Measurements from ENCODE around the gene KIAA0825.

The KIAA0825 gene

DNA sequence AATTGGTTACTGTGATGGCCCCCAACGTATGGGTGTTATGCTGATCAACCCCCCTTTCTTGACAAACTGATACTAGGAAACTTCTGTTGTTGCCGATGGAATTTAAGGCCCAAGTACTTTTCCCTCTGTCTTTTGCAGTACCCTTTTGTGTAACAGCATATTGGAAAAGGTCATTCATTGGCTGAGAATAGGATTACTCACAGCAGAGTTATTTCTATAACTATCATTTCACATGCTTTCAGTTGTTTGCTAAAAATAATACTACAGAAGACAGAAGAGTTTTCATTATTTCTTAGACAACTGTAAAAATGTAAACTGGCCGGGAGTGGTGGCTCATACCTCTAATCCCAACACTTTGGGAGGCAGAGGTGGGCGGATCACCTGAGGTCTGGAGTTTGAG, 329.5 kb downstream of the KIAA0825 start:
- DNase-seq, result no peak

DNA sequence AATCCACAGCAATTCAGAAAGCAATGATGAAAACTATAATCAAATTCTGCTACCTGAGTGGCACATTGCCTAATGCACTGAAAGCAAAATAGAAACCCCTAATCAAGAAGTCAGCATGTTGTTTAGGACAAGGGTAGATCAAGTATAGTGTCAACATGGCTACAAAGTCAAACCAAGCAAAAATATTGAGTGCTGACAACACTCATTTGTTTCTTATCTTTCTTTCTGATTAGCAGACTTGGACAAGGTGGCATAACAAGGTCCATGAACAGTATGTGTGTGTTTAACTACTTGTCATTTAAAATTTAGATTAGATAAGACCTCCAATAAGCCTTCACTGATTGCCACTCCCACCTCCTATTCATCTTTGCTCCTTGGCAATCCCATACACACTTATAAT, 332.4 kb downstream of the KIAA0825 start:
- DNase-seq, result no peak

DNA sequence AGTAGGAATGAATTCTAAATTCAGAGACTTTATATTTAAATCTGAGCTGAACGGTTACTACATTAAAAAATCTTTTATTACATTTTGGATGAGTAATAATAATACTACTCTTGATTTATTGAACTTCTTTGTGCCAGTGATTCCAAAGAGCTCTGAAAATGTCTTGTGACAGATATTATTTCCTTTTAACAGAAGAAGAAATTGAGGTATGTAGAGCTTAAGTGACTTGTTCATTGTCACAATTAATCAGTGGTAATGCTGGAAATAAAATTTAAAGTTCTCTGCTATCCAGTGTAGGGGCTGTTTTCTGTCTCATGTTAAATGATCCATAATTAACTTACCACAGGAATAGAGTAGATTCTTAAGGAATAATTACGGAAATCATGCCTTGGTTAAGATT, 335.3 kb downstream of the KIAA0825 start:
- DNase-seq, result no peak

DNA sequence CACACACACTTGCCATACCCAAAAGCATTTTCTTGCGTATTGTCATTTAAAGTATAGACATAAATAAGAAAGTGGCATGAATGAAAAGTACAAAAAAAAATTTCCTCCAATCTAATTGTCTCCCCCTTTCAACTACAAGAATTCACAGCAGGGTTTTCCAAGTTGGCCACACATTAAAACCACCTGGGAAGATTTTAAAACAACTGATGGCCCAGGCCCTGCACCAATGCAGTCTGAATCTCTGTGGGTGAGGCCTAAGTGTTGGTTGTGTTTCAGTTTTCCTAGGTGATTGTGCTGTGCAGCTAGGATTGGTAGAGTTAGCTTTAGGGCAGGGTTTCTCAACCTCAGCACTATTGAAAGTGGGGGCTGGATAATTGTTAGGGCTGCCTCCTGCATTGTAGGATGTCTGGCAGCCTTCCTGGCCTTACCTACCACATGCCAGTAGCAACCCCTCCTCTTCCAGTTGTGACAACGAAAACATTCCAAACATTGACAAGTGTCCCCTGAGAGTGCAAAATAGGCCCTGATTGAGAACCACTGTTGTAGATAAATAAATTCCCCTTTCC, 337.1 kb downstream of the KIAA0825 start:
- no peak for DNase-seq

DNA sequence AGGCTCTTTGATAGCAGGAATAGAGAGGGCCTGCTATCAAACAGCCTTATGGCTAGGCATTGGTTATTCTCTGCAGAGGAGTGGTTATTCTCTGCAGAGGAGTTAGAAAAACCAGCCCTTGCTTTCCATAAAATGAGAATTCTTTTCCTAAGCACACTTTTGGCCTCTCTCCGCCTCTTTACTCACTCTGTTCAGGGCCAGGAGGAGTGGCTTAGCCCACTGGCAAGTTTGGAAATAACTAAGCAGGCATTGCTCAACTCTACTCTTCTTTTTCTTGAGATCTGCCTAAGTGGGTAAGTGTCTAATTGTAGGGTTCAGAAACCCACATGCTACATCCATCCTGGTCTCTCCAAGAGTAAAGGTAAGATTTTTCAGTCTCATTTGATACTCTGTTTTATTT, 341.7 kb downstream of the KIAA0825 start:
- DNase-seq, result no peak

DNA sequence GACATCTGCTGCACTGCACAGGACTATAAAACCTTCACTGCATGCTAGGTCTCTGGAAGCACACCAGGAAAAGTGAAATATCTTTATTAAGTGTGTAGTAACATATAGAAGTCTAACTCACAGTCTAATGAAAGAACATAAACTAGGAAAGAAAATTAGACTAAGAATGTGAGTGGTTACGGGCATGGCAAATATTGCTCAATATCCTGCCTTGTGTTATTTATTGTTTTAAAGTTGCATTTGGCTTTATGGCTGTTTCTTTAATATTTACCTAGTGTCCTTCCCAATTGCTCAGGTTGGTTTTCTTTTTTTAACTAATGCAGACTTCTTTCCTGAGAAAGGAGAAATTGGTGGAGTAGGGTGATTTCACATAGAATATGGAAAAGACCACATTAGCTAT, 342.4 kb downstream of the KIAA0825 start:
- DNase-seq, result no peak

DNA sequence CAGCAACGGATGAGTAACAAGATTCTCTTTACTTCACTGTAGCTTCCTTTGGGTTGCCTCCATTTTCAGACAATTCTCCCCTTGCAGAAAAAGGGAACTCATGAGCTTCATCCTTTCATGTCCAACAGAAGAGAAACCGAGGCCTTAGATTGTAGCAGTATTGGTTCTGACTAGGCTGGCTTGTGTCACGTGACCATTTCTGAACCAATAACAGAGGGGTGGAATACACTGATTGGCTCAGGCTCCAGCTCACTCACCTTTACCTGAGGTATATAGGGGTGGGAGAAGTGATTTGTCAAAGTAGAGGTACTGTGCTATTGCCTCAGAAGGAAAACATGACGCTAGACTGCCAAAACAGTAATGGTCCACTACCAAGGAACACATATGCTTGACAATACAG, 343.7 kb downstream of the KIAA0825 start:
- DNase-seq, result no peak

DNA sequence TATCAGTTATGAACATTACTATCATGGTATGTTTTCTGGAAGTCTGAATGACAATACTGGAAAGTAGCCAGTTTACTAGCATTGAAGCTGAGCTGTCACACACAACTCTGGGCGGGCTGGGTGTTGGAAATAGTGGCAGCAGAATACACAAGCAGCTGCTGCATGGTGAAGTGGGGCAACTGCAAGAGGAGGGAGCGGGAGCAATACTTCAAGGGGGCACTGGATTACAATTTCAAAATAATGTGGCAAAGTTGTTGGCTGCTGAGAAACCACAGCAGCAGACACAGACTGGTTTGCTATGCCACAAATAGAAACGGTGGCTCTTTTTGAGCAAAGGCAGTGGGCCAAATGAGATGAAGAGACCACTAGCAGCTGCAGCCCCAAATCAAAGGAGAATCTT, 350.2 kb downstream of the KIAA0825 start:
- DNase-seq, result no peak

DNA sequence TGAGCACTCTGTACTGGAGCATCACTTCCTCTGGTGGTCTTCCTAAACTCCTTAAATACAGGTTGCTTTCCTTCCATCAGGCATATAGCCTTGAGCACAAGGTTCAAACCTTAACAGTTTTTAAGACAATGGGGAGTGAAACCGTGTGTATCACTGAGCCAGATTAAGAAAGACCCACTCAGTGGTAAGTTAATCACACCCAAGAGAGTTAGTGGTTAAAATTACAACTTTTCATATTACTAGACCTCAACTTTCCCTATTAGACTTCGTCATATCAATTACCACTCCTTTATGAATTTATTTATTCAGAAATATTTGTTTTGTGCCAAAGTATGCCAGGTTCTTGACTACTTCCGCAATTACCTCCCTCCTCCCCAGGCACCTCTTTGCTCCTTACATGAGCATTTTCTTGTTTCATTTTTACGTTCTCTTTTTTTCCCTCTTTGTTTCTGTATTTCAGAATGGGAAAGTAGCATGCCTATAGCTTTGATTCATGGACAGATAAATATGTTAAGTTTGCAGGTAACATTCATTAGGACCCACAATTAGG, 351.0 kb downstream of the KIAA0825 start:
- no peak for DNase-seq

DNA sequence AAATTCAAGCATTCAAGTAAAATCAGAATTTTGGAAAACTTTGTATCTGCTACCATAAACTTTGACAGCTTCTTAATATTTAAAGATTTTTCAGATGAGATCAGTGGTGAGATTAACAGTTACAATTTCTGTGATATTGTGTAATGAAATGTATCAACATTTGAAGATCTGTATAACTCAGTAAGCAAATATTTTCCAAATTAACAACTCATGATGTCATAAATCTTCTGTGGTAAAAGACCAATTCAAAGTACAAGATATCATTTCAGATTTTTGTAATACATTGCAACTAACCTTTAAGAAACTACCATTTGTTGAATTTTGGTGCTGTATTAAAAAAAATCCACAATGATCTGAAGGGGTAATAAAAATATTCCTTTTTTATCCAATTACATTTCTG, 352.2 kb downstream of the KIAA0825 start:
- no peak for DNase-seq

DNA sequence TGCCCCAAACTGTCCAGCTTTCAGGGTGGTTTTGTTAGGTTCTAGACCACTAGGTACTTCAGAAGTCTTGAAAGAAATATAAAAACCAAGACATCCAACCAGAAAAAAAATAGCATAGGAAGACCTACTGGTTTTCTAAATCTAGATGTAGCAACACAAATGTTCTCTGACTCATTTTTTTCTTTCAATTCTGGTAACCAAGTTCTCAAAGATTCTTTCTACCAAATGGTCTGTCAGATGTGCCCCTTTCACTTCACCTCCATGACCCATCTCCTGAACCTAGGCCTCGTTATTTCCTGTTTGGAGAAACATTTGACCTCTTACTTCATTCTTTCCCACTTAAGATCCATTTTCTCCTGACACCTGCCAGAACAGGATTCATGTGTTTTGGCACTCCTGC, 355.3 kb downstream of the KIAA0825 start:
- DNase-seq, result no peak

DNA sequence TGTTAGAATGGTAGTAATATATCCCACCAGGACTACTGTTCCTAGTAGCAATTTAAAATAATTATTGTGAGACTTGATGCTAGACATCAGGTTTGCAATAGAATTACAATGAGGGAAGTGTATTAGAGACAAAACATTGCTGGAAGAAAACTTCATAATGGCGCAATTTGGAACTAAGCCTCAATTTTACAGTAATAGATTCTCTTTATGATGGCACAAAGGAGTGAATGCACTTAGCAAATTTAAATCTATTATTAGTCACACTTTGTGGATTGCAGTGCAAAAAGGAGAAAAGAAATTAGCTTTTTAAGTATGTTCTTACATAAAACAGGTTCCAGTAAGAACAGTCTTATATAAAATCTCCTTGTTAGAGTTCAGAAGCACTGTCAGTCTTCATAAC, 358.3 kb downstream of the KIAA0825 start:
- DNase-seq, result no peak

DNA sequence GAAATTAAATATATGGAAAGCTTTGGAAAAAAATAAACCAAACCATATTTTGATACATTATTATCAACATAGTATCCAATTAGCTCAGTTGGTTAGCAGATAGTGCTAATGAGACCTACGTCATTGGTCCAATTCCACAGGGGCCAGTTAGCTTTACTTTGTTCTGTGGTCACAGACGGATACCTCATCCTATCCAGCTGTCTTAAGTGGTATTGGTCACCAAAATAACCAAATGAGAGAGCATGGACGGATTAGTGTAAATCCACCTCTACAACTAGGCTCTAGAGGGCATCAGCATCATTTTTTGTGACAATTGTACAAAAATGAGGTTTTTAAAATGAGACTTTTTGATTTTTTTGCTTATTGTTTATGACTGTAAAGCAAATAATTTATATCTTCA, 364.2 kb downstream of the KIAA0825 start:
- no peak for DNase-seq

DNA sequence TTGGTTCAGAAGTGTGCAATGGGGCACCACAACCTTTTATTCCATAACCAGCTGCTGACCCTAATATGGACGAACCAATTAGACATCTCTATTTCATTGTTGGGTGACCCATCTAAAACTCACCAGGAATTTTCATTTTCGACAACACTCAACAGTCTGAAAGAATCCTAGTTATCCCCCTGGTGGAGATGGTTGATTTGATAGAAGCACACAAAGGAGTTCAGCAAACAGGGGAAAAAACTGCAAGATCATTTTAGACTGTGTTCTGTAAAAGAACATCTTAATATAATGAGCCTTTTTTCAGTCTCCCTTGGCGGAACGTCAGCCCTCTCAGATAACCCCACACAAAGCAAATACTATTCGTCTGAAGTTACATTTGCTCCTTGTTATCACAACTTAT, 367.4 kb downstream of the KIAA0825 start:
- no peak for DNase-seq

DNA sequence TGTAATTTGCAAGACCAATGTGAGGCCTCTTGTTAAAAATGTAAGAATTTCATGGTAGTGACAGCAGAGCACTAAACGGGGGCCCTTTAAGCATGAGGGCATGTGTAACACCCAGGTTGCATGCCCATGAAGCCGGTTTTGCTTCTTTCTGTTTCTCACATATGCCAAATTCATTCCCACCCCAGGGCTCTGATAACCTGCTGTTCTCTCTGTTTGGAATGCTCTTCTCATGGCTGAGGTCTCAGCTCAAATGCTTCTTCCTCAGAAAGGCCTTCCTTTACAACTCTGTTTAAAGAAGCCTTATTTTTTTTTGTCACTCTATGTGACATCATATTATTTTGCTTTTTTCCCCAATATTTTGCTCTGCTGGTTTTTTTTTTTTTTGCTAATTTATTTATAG, 369.0 kb downstream of the KIAA0825 start:
- DNase-seq, result no peak

DNA sequence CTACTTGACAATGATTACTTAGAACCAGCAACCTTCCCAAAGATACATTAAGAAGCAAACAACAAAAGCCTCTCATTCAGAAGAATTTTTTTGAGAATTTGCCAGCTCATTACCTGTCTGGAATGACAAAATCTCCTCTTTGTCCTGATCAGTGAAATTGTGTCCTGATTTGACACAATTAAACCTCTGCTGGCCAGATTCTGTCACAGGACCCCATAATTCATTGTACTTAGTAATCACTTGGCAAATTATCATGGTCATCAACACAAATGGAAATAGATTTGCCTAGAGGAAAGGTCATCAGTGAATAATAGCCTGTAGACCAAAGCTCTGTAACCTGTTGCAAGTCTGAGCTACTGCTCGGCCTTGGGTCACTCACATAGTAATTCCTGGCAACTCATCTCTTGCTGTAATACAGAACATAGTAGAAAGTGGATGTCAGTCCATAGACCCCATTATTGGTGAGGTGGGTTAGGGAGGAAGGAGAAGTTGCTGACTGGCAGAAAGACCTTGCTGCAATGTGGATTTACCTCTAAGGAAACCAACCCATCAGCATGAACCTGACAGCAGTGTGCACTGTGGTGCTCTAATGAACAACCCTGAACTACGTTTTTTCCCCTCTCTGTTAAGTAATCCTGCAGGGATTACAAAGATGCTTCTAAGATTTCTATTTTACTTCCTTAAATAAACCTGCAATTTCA, 370.1 kb downstream of the KIAA0825 start:
- no peak for DNase-seq

DNA sequence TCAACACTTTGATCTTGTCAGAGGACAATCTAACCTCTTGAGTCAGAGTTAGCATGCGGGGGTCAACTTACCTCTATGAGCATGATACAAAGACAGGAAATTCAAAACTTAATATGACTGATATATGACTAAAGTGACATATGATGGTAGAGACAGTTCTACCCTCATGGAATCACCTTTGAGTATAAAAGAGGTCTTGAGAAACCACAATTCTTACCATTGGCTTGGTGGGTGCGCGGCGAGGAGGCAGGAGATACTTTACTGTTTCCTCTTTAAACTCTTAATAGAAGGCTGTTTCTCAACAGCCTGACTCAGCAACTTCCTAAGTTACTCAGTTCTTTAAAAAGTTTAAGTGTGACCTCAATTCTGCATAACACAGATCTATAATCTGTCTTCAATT, 372.8 kb downstream of the KIAA0825 start:
- no peak for DNase-seq

DNA sequence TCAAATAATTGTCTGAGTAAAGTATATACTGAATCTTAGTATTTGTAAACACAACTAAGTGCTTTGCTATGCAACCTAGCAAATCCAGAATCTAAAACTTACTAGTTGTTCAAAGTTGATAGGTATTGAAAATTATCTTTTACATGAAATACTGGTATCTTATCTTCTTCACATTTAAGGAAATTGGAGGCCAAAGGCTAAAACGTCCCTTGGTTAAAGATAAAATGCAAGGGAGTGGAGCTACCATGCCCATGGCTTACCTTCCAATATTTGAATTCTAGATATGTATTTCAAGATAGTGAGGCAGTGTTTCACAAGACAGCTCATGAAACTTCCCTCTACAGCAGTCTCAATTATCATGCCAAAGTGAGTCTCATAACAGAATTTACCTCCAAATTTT, 373.5 kb downstream of the KIAA0825 start:
- no peak for DNase-seq

DNA sequence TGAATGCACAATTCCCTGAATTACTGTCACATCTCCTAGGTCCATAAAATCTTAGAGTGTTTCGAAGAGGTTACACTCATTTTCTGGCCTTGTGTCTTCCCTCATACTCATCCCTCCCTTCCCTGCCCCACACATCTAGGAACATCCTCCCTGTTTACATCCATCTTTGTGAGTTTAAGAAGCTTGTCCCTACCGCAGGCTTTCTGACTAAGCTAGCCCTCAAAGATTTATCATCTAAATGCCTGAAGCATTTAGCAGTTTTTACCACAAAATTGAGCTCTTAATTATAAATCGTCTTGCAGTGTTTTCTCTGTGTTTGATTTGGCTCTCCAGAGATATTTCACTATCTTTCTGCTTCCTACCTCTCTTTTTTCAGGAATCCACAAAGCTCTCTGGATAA, 374.8 kb downstream of the KIAA0825 start:
- no peak for DNase-seq

DNA sequence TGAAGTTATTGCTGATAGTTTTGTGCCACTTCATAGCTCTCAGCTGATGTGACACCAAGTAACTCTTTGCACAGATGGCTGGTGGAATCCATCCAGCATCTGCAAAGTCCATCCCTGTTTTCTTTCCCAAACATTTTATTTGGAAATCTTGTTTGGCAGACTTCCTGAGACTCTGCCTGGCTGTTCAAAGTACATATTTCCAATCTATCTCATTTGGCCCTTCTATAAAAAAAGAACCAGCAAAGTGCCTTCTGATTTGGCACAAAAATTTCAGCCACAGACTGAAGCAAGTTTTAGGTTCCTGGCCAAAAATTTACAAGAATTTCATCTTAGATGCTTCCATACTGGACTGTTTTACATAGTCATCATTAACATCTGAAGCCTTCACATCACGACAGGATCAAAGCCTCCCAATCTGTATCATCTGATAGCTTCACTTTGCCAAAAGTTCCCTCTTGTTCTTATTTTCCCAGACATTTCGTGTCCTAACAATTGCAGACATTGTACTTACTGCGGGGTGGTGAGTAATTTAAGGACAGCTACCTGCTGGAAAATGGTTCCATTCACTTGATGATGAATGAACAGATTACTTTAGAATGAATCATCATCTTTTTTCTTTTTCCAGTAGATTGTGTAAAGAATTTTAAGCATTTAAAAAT, 377.3 kb downstream of the KIAA0825 start:
- DNase-seq, result no peak

DNA sequence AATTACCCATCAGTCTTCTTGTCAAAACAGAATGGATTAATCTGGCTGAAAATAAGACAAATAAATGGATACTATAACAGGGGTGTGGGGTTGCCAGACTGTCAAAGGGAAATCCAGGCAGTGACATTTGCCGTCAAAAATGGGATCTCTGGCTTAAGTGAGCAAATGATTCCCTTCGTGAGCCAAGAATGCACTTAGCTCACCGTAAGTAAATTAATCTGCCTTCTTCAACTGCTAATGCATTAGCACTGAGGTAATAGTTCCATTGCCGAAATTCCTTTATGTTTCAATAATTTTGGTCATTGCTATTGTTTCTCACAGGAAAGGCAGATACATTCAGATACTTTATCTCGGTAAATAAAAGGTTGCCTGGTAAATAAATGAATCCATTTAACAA, 377.8 kb downstream of the KIAA0825 start:
- peak; percentile 46 for DNase-seq

DNA sequence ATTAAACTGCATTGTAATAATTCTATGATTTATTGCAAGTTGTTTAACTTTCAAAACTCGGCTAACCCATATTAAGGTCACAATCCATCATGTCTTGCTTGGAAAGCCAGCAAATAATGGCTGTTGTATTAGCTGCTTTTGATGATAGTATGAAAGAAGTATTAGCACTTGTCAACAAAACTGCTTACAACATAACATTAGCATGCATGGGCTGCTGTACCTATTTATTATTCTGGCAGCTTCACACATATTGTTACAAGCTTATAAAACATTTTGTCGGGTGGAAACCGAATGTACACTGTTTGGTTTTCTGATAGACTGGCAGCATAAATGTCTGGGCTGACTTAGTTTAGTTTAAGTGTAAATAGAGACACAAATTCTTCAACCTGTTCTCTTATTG, 378.3 kb downstream of the KIAA0825 start:
- no peak for DNase-seq

DNA sequence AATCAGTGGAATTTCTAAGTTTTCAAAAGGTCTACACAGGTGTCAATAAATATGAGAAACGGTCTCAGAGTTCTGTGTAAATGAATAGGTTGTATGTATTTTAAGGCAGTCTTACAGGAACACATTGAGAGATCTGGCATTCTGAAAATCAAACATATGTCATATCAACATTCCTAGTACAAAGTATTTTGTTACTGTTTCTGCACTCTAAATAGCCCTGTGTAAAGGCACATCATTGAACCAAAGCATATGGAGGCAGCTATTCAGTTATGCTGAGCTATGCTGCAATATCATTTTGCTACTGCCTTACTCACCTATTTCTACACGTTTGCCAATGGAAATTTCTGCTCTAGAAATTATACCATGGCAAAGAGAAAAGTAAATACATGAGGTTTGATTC, 379.1 kb downstream of the KIAA0825 start:
- DNase-seq, result no peak

DNA sequence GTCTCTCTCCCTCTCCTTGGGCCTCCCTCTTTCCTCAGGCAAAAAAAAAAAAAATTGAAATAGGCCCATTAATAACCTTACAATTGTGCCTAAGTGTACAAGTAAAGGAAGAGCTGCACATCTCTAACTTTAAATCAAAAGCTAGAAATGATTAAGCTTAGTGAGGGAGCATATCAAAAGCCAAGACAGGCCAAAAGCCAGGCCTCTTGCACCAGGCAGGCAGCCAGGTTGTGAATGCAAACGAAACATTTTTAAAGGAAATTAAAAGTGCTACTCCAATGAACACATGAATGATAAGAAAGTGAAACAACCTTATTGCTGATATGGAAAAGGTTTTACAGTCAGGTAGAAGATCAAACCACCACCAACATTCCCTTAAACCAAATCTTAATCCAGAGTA, 383.4 kb downstream of the KIAA0825 start:
- DNase-seq, result no peak

DNA sequence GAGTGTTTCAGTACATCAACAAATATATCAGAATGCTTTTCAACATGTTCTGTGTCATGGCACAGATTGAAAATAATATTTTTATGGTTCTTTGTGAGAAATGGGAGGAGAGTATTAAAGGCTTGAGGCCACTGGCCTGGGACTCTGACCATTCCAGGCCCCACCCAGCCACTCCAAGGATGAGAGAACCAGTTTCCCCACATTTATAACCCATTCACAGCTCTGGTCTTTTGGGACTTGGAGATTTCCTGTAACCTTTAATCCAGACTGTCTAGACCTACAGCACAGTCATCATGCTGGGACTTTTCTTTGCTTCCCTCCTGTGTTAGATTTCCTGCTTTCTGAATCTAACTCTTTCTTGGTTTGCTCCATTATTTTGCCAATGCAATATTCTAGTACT, 389.6 kb downstream of the KIAA0825 start:
- no peak for DNase-seq
